Fibroblast of the aortic adventitia (primary cell): ENCODE measurements around the gene DHX58. TPM values are rescaled to one million over a fixed set of nuclear protein-coding genes. Genes with fewer than 3 reads are reported as not detected.

ENCODE experiments used
- DNase-seq: peaks from one replicate; pipeline ENCODE4 v3.0.0-alpha.2; 2010; ENCODE audit warnings: low read depth
- H3K4me3 ChIP-seq: 2 replicates; pipeline ENCODE4 v1.5.1; 2011; ENCODE audit warnings: low read depth, mild to moderate bottlenecking, control low read depth, low read length, moderate library complexity
- CTCF ChIP-seq: IDR thresholded peaks from 2 replicates; pipeline ENCODE4 v1.5.1; 2011; ENCODE audit warnings: mild to moderate bottlenecking, low read length, control low read depth, inconsistent platforms; ENCODE audit not compliant: insufficient read depth
- total RNA-seq: library from RNA; depleted of rRNA; stranded (reverse); fragments of >200 nt; gene quantifications from 2 replicates; pipeline ENCODE4 v1.2.3, GENCODE V29; 2012; ENCODE audit warnings: low replicate concordance

The DHX58 gene
- total RNA-seq, 1 donor = 11.3 TPM

GRCh38 chr17:42090964-42091790 is 21.3 kb downstream of the DHX58 start:
- no peak overlapping the region for H3K4me3 ChIP-seq
- no peak for TF ChIP-seq CTCF

GRCh38 chr17:42088736-42089135 is 23.8 kb downstream of the DHX58 start:
- TF ChIP-seq CTCF = no peak
- no peak overlapping the region for H3K4me3 ChIP-seq
- DNase-seq = no peak

More at GRCh38 chr17:42090964-42091790, 21.3 kb downstream of the DHX58 start:
- no peak for DNase-seq

GRCh38 chr17:42087736-42088705 is 24.5 kb downstream of the DHX58 start:
- DNase-seq = no peak
- H3K4me3 ChIP-seq = no peak overlapping the region
- TF ChIP-seq CTCF = no peak

- no peak overlapping the region for H3K4me3 ChIP-seq
- DNase-seq = no peak
- TF ChIP-seq CTCF = no peak
Measured at GRCh38 chr17:42087042-42087701, 25.3 kb downstream of the DHX58 start.

- no peak for DNase-seq
- H3K4me3 ChIP-seq = no peak overlapping the region
- no peak for TF ChIP-seq CTCF
Measured at GRCh38 chr17:42081516-42082129, 30.9 kb downstream of the DHX58 start.

- no peak for TF ChIP-seq CTCF
- no peak for DNase-seq
- H3K4me3 ChIP-seq = no peak overlapping the region
Measured at GRCh38 chr17:42079541-42079940, 33.0 kb downstream of the DHX58 start.
